Adrenal gland (tissue), 12 donors: ENCODE measurements around the gene CFAP91. TPM values are rescaled to one million over a fixed set of nuclear protein-coding genes. Genes with fewer than 3 reads are reported as not detected.

Source experiments
- DNase-seq, 7 donors: peaks; one replicate each; pipeline ENCODE4 v3.0.0-alpha.2; 2019 to 2020
- H3K27ac ChIP-seq, 5 donors: fragments of 200-600 bp; sonication (generic) in 4 of 5; 1 replicate in 3 of 5; 2 replicates in 2 of 5; pipeline versions ENCODE4 v1.5.1 to v1.8.0; 2016 to 2020; ENCODE audit warnings: mild to moderate bottlenecking in 1 of 5
- H3K27me3 ChIP-seq: fragments of 200-600 bp; 2 replicates; pipeline ENCODE4 v1.8.0; 2021
- H3K36me3 ChIP-seq, 2 donors: fragments of 200-600 bp; replicated peaks in 1 of 2; 1 replicate in 1 of 2; 2 replicates in 1 of 2; pipeline versions ENCODE4 v1.5.1 to v1.8.0; 2018 to 2022
- H3K4me1 ChIP-seq, 2 donors: fragments of 200-600 bp; replicated peaks in 1 of 2; 1 replicate in 1 of 2; 2 replicates in 1 of 2; pipeline versions ENCODE4 v1.5.1 to v1.8.0; 2018 to 2021
- H3K4me3 ChIP-seq, 4 donors: fragments of 200-600 bp; sonication (generic) in 3 of 4; one replicate each; pipeline ENCODE4 v1.5.1; 2016 to 2018
- H3K9me3 ChIP-seq, 3 donors: fragments of 200-600 bp; sonication (generic) in 1 of 3; replicated peaks in 1 of 3; 1 replicate in 2 of 3; 2 replicates in 1 of 3; pipeline versions ENCODE4 v1.5.1 to v1.8.0; 2016 to 2021
- CTCF ChIP-seq, 6 experiments: fragments of 450-650 bp in 4 of 6; fragments of 200-600 bp in 2 of 6; sonication (generic) in 1 of 6; IDR thresholded peaks; 1 replicate in 5 of 6; 2 replicates in 1 of 6; pipeline versions ENCODE4 v1.5.1 to v1.8.0; 2016 to 2021; ENCODE audit warnings: antibody characterized with exemption in 6 of 6, mild to moderate bottlenecking in 2 of 6, moderate library complexity in 1 of 6
- POLR2A ChIP-seq, 2 donors: fragments of 450-650 bp; IDR thresholded peaks; one replicate each; pipeline ENCODE4 v1.6.1; 2017; ENCODE audit warnings: antibody characterized with exemption in 2 of 2, mild to moderate bottlenecking in 2 of 2, moderate library complexity in 1 of 2
- WGBS, 4 donors: extraction: QIAGEN DNeasy Blood & Tissue Kit in 2 of 4; methylation state at CpG; one replicate each; pipeline versions ENCODE4 v1.1.5 to v1.1.7; 2013 to 2017; 5-methylcytosine and 5-hydroxymethylcytosine counted together
- intact Hi-C, 2 donors: fragments of 100-400 bp; cut with DNase I; formaldehyde crosslinking; loops; one replicate each; pipeline versions ENCODE4 v1.14.1 to v1.15.0; 2022 to 2023
- polyA plus RNA-seq, 3 donors: library from polyadenylated mRNA; stranded (reverse); fragments of 200-250 nt in 2 of 3; fragments of 350-450 nt in 1 of 3; fragmentation: Illumina TruSeq in 1 of 3; extraction: RNeasy Lipid Tissue Mini Kit (QIAGEN cat#74804) in 1 of 3; gene quantifications; one replicate each; pipeline ENCODE4 v1.2.3, GENCODE V29; 2013 to 2014
- total RNA-seq, 9 donors: library from RNA; depleted of rRNA in 4 of 9; stranded (reverse); fragments of >200 nt in 4 of 9; fragments of 120-200 nt in 1 of 9; fragmentation: NEBNext Ultra II Directional in 1 of 9; extraction: Animal tissue kit (Norgen Biotek cat#: 25700) in 1 of 9; gene quantifications; one replicate each; pipeline versions ENCODE4 v1.1.0 to v1.2.4, GENCODE V29; 2013 to 2023
- donor health status: healthy with polysubstance abuse.
- donor health status: Bipolar disorder and iron deficiency.
- donor health status: DM: yes; HTN: yes; CAD: no.
- donor health status: DM: no; HTN: no; CAD: no.
- donor health status: DM: no; HTN: no; CAD: no.
- donor health status: DM: yes; HTN: yes; CAD: no.

CFAP91 gene
- total and polyA plus RNA-seq, 12 donors = 3.4 to 12.9 (median 8.3) TPM

- H3K4me3 ChIP-seq = no peak overlapping the region
- no peaks in the 10 kb centered on the region for H3K27me3 ChIP-seq
- WGBS, 4 donors = 75 to 95% (median 88%) methylated on average over 3 of the region's 3 CpGs
- no peaks in the 10 kb centered on the region for H3K9me3 ChIP-seq
- DNase-seq = no peak
- TF ChIP-seq CTCF (IDR thresholded peaks at IDR 0.05) (no peak), POLR2A (IDR thresholded peaks at IDR 0.05) (no peak)
- H3K4me1 ChIP-seq = no peaks in the 10 kb centered on the region
- no peak overlapping the region for H3K27ac ChIP-seq
- peaks cover 0 to 5% of the 10 kb centered on the region in 2 donors for H3K36me3 ChIP-seq
- intact Hi-C loops = no loop called here
These were observed 48.6 kb downstream of the CFAP91 start for GRCh38 chr3:119751423-119751822.

Other genes with a start within 250 kb of the CFAP91 start
- gene TMEM39A, start 239.4 kb upstream of the CFAP91 start, total RNA-seq = 10 to 100 TPM; 31.3 to 70.5 (median 37.0) TPM
- gene TMEM39A, start 239.4 kb upstream of the CFAP91 start, polyA plus RNA-seq = 10 to 100 TPM; 10.4 to 40.4 (median 16.2) TPM
- gene POGLUT1, start 234.1 kb upstream of the CFAP91 start, total RNA-seq = 10 to 100 TPM; 14.6 to 30.9 (median 18.5) TPM
- 10 to 100 TPM; 12.7 to 24.8 (median 13.8) TPM for gene POGLUT1, start 234.1 kb upstream of the CFAP91 start, polyA plus RNA-seq
- gene TIMMDC1, start 204.5 kb upstream of the CFAP91 start, total RNA-seq = 100 to 1,000 TPM in 3 of 9 donors, 10 to 100 TPM in 6; 53.9 to 147 (median 97.9) TPM
- gene TIMMDC1, start 204.5 kb upstream of the CFAP91 start, polyA plus RNA-seq = 100 to 1,000 TPM in 1 of 3 donors, 10 to 100 TPM in 2; 69.9 to 141 (median 71.0) TPM
- 1 to 10 TPM in 2 of 9 donors, under 1 TPM in 6, not detected in 1; 0.28 to 2.0 (median 0.78) TPM for gene CD80, start 143.4 kb upstream of the CFAP91 start, total RNA-seq
- under 1 TPM; 0.07 to 0.55 (median 0.16) TPM for gene CD80, start 143.4 kb upstream of the CFAP91 start, polyA plus RNA-seq
- 10 to 100 TPM in 8 of 9 donors, 1 to 10 TPM in 1; 3.4 to 15.3 (median 13.5) TPM for gene ADPRH, start 123.5 kb upstream of the CFAP91 start, total RNA-seq
- gene ADPRH, start 123.5 kb upstream of the CFAP91 start, polyA plus RNA-seq = 10 to 100 TPM in 1 of 3 donors, 1 to 10 TPM in 2; 3.5 to 13.5 (median 6.6) TPM
- 1 to 10 TPM in 2 of 9 donors, under 1 TPM in 7; 0.17 to 1.4 (median 0.72) TPM for gene PLA1A, start 105.1 kb upstream of the CFAP91 start, total RNA-seq
- 1 to 10 TPM in 2 of 3 donors, under 1 TPM in 1; 0.53 to 2.0 (median 1.4) TPM for gene PLA1A, start 105.1 kb upstream of the CFAP91 start, polyA plus RNA-seq
- gene POPDC2, start 42.4 kb upstream of the CFAP91 start, total RNA-seq = 10 to 100 TPM in 1 of 9 donors, 1 to 10 TPM in 8; 1.3 to 10.6 (median 3.2) TPM
- 10 to 100 TPM in 1 of 3 donors, 1 to 10 TPM in 2; 1.4 to 17.5 (median 5.8) TPM for gene POPDC2, start 42.4 kb upstream of the CFAP91 start, polyA plus RNA-seq
- 100 to 1,000 TPM in 3 of 9 donors, 10 to 100 TPM in 6; 38.3 to 144 (median 86.5) TPM for gene COX17, start 25.6 kb upstream of the CFAP91 start, total RNA-seq
- gene COX17, start 25.6 kb upstream of the CFAP91 start, polyA plus RNA-seq = 100 to 1,000 TPM; 253 to 555 (median 406) TPM
- under 1 TPM in 7 of 9 donors, not detected in 2; 0.14 to 0.91 (median 0.55) TPM for gene NR1I2, start 79.1 kb downstream of the CFAP91 start, total RNA-seq
- gene NR1I2, start 79.1 kb downstream of the CFAP91 start, polyA plus RNA-seq = under 1 TPM; 0.16 to 0.32 (median 0.27) TPM